ENCODE measurements around the gene CAMTA1.

Gene CAMTA1

GRCh38 chr1:7089497-7089896 lies 304.2 kb downstream of the CAMTA1 start:
- H3K27me3 ChIP-seq (ENCODE audit: control insufficient read depth in 1 of 2, insufficient read depth in 2 of 2, low read length in 2 of 2), result peaks cover 0 to 3% of the 10 kb centered on the region in 2 donors
- no peak overlapping the region for H3K4me3 ChIP-seq (ENCODE audit: low read depth in 1 of 2, low read length in 2 of 2)
- H3K36me3 ChIP-seq (ENCODE audit: insufficient read depth, low read length), result no peaks in the 10 kb centered on the region
- H3K9ac ChIP-seq (ENCODE audit: low read length), result no peak overlapping the region
- H3K9me3 ChIP-seq (ENCODE audit: low read length), result no peaks in the 10 kb centered on the region
- H3K27ac ChIP-seq (ENCODE audit: low read depth, low read length), result no peak overlapping the region
- H3K4me1 ChIP-seq (ENCODE audit: insufficient read depth, low read length), result no peaks in the 10 kb centered on the region

- Histone ChIP-seq H3K9ac (ENCODE audit: low read length) (no peak overlapping the region), H3K9me3 (ENCODE audit: low read length) (no peaks in the 10 kb centered on the region), H3K27ac (ENCODE audit: low read depth, low read length) (no peak overlapping the region), H3K4me3 (ENCODE audit: low read depth in 1 of 2, low read length in 2 of 2) (no peak overlapping the region), H3K27me3 (ENCODE audit: control insufficient read depth in 1 of 2, insufficient read depth in 2 of 2, low read length in 2 of 2) (peaks cover 0 to 6% of the 10 kb centered on the region in 2 donors), H3K36me3 (ENCODE audit: insufficient read depth, low read length) (no peaks in the 10 kb centered on the region), H3K4me1 (ENCODE audit: insufficient read depth, low read length) (no peaks in the 10 kb centered on the region)
These were observed 308.0 kb downstream of the CAMTA1 start for GRCh38 chr1:7093297-7093696.

- Histone ChIP-seq H3K9ac (ENCODE audit: low read length) (no peak overlapping the region), H3K4me1 (ENCODE audit: insufficient read depth, low read length) (no peaks in the 10 kb centered on the region), H3K27me3 (ENCODE audit: control insufficient read depth in 1 of 2, insufficient read depth in 2 of 2, low read length in 2 of 2) (peaks cover 0 to 6% of the 10 kb centered on the region in 2 donors), H3K9me3 (ENCODE audit: low read length) (no peaks in the 10 kb centered on the region), H3K36me3 (ENCODE audit: insufficient read depth, low read length) (no peaks in the 10 kb centered on the region), H3K4me3 (ENCODE audit: low read depth in 1 of 2, low read length in 2 of 2) (no peak overlapping the region), H3K27ac (ENCODE audit: low read depth, low read length) (no peak overlapping the region)
These were observed 308.8 kb downstream of the CAMTA1 start for GRCh38 chr1:7094086-7094485.

- Histone ChIP-seq H3K4me3 (ENCODE audit: low read depth in 1 of 2, low read length in 2 of 2) (no peak overlapping the region), H3K4me1 (ENCODE audit: insufficient read depth, low read length) (no peaks in the 10 kb centered on the region), H3K9me3 (ENCODE audit: low read length) (no peaks in the 10 kb centered on the region), H3K27me3 (ENCODE audit: control insufficient read depth in 1 of 2, insufficient read depth in 2 of 2, low read length in 2 of 2) (peaks cover 0 to 8% of the 10 kb centered on the region in 2 donors), H3K27ac (ENCODE audit: low read depth, low read length) (no peak overlapping the region), H3K36me3 (ENCODE audit: insufficient read depth, low read length) (no peaks in the 10 kb centered on the region), H3K9ac (ENCODE audit: low read length) (no peak overlapping the region)
These were observed 309.3 kb downstream of the CAMTA1 start for GRCh38 chr1:7094509-7094908.

- no peak overlapping the region for H3K27ac ChIP-seq (ENCODE audit: low read depth, low read length)
- H3K4me3 ChIP-seq (ENCODE audit: low read depth in 1 of 2, low read length in 2 of 2), result no peak overlapping the region
- H3K27me3 ChIP-seq (ENCODE audit: control insufficient read depth in 1 of 2, insufficient read depth in 2 of 2, low read length in 2 of 2), result peaks cover 5 to 16% of the 10 kb centered on the region in 2 donors
- no peaks in the 10 kb centered on the region for H3K36me3 ChIP-seq (ENCODE audit: insufficient read depth, low read length)
- no peak overlapping the region for H3K9ac ChIP-seq (ENCODE audit: low read length)
- no peaks in the 10 kb centered on the region for H3K4me1 ChIP-seq (ENCODE audit: insufficient read depth, low read length)
- H3K9me3 ChIP-seq (ENCODE audit: low read length), result no peaks in the 10 kb centered on the region
These were observed 310.2 kb downstream of the CAMTA1 start for GRCh38 chr1:7095343-7095964.

- no peaks in the 10 kb centered on the region for H3K4me1 ChIP-seq (ENCODE audit: insufficient read depth, low read length)
- H3K27me3 ChIP-seq (ENCODE audit: control insufficient read depth in 1 of 2, insufficient read depth in 2 of 2, low read length in 2 of 2), result peaks cover 5 to 20% of the 10 kb centered on the region in 2 donors
- H3K27ac ChIP-seq (ENCODE audit: low read depth, low read length), result no peak overlapping the region
- no peaks in the 10 kb centered on the region for H3K9me3 ChIP-seq (ENCODE audit: low read length)
- H3K9ac ChIP-seq (ENCODE audit: low read length), result no peak overlapping the region
- no peaks in the 10 kb centered on the region for H3K36me3 ChIP-seq (ENCODE audit: insufficient read depth, low read length)
- no peak overlapping the region for H3K4me3 ChIP-seq (ENCODE audit: low read depth in 1 of 2, low read length in 2 of 2)
These were observed 312.8 kb downstream of the CAMTA1 start for GRCh38 chr1:7097938-7098592.

- Histone ChIP-seq H3K27ac (ENCODE audit: low read depth, low read length) (no peak overlapping the region), H3K9me3 (ENCODE audit: low read length) (no peaks in the 10 kb centered on the region), H3K4me1 (ENCODE audit: insufficient read depth, low read length) (no peaks in the 10 kb centered on the region), H3K27me3 (ENCODE audit: control insufficient read depth in 1 of 2, insufficient read depth in 2 of 2, low read length in 2 of 2) (peaks cover 5 to 20% of the 10 kb centered on the region in 2 donors), H3K9ac (ENCODE audit: low read length) (no peak overlapping the region), H3K4me3 (ENCODE audit: low read depth in 1 of 2, low read length in 2 of 2) (no peak overlapping the region), H3K36me3 (ENCODE audit: insufficient read depth, low read length) (no peaks in the 10 kb centered on the region)
These were observed 313.4 kb downstream of the CAMTA1 start for GRCh38 chr1:7098641-7099040.

- Histone ChIP-seq H3K4me1 (ENCODE audit: insufficient read depth, low read length) (no peaks in the 10 kb centered on the region), H3K36me3 (ENCODE audit: insufficient read depth, low read length) (no peaks in the 10 kb centered on the region), H3K4me3 (ENCODE audit: low read depth in 1 of 2, low read length in 2 of 2) (no peak overlapping the region), H3K27ac (ENCODE audit: low read depth, low read length) (no peak overlapping the region), H3K27me3 (ENCODE audit: control insufficient read depth in 1 of 2, insufficient read depth in 2 of 2, low read length in 2 of 2) (peaks cover 5 to 14% of the 10 kb centered on the region in 2 donors), H3K9me3 (ENCODE audit: low read length) (no peaks in the 10 kb centered on the region), H3K9ac (ENCODE audit: low read length) (no peak overlapping the region)
These were observed 315.2 kb downstream of the CAMTA1 start for GRCh38 chr1:7100479-7100878.

- Histone ChIP-seq H3K27ac (ENCODE audit: low read depth, low read length) (no peak overlapping the region), H3K4me1 (ENCODE audit: insufficient read depth, low read length) (no peaks in the 10 kb centered on the region), H3K9me3 (ENCODE audit: low read length) (no peaks in the 10 kb centered on the region), H3K36me3 (ENCODE audit: insufficient read depth, low read length) (no peaks in the 10 kb centered on the region), H3K27me3 (ENCODE audit: control insufficient read depth in 1 of 2, insufficient read depth in 2 of 2, low read length in 2 of 2) (peaks cover 5 to 14% of the 10 kb centered on the region in 2 donors), H3K9ac (ENCODE audit: low read length) (no peak overlapping the region), H3K4me3 (ENCODE audit: low read depth in 1 of 2, low read length in 2 of 2) (no peak overlapping the region)
These were observed 315.9 kb downstream of the CAMTA1 start for GRCh38 chr1:7101187-7101586.

GRCh38 chr1:7103361-7103782 lies 318.1 kb downstream of the CAMTA1 start:
- Histone ChIP-seq H3K9ac (ENCODE audit: low read length) (no peak overlapping the region), H3K9me3 (ENCODE audit: low read length) (no peaks in the 10 kb centered on the region), H3K36me3 (ENCODE audit: insufficient read depth, low read length) (no peaks in the 10 kb centered on the region), H3K4me1 (ENCODE audit: insufficient read depth, low read length) (no peaks in the 10 kb centered on the region), H3K27ac (ENCODE audit: low read depth, low read length) (no peak overlapping the region), H3K4me3 (ENCODE audit: low read depth in 1 of 2, low read length in 2 of 2) (no peak overlapping the region), H3K27me3 (ENCODE audit: control insufficient read depth in 1 of 2, insufficient read depth in 2 of 2, low read length in 2 of 2) (peaks cover 5 to 14% of the 10 kb centered on the region in 2 donors)

- H3K9ac ChIP-seq (ENCODE audit: low read length), result no peak overlapping the region
- H3K4me3 ChIP-seq (ENCODE audit: low read depth in 1 of 2, low read length in 2 of 2), result no peak overlapping the region
- H3K27ac ChIP-seq (ENCODE audit: low read depth, low read length), result no peak overlapping the region
- H3K9me3 ChIP-seq (ENCODE audit: low read length), result no peaks in the 10 kb centered on the region
- H3K36me3 ChIP-seq (ENCODE audit: insufficient read depth, low read length), result no peaks in the 10 kb centered on the region
- no peaks in the 10 kb centered on the region for H3K4me1 ChIP-seq (ENCODE audit: insufficient read depth, low read length)
- H3K27me3 ChIP-seq (ENCODE audit: control insufficient read depth in 1 of 2, insufficient read depth in 2 of 2, low read length in 2 of 2), result peaks cover 5 to 14% of the 10 kb centered on the region in 2 donors
These were observed 318.6 kb downstream of the CAMTA1 start for GRCh38 chr1:7103874-7104273.

GRCh38 chr1:7104339-7104738 lies 319.1 kb downstream of the CAMTA1 start:
- Histone ChIP-seq H3K4me3 (ENCODE audit: low read depth in 1 of 2, low read length in 2 of 2) (no peak overlapping the region), H3K9ac (ENCODE audit: low read length) (no peak overlapping the region), H3K36me3 (ENCODE audit: insufficient read depth, low read length) (no peaks in the 10 kb centered on the region), H3K4me1 (ENCODE audit: insufficient read depth, low read length) (no peaks in the 10 kb centered on the region), H3K9me3 (ENCODE audit: low read length) (no peaks in the 10 kb centered on the region), H3K27ac (ENCODE audit: low read depth, low read length) (no peak overlapping the region), H3K27me3 (ENCODE audit: control insufficient read depth in 1 of 2, insufficient read depth in 2 of 2, low read length in 2 of 2) (peaks cover 5 to 14% of the 10 kb centered on the region in 2 donors)

Measured in muscle layer of colon (tissue), 2 donors.